Subcutaneous preadipocyte (primary cell): ENCODE results near the gene ATP6V1A. TPM values are rescaled to one million over a fixed set of nuclear protein-coding genes. Genes with fewer than 3 reads are reported as not detected.

ENCODE experiments used
- total RNA-seq: library from RNA; depleted of rRNA; stranded (reverse); fragments of >200 nt; gene quantifications from 2 replicates; pipeline ENCODE4 v1.2.3, GENCODE V29; 2012

Gene ATP6V1A
- 54.7 and 61.8 TPM in 2 replicates for total RNA-seq

GRCh38 chr3:113746548-113747282 is at the start of gene ATP6V1A:
Gene ATP6V1A (plus strand): TSS chr3:113747035. CDS start chr3:113778754, 31,719 bp downstream.

GRCh38 chr3:113745756-113746547 is 883 bp upstream of the ATP6V1A start, which contains the start of gene NAA50:
Gene NAA50 (minus strand): TSS chr3:113746249. CDS start chr3:113745949, 300 bp downstream.

GRCh38 chr3:113838631-113839209 is 91.9 kb downstream of the ATP6V1A start, which contains the start of gene GRAMD1C:
Gene GRAMD1C (plus strand): TSS chr3:113838788. CDS start chr3:113838910, 122 bp downstream.

Other genes starting within 250 kb of the ATP6V1A start
- 11.9 and 12.1 TPM in 2 replicates for gene SPICE1, start 231.9 kb upstream of the ATP6V1A start, total RNA-seq
- under 0.01 TPM in 1 of 2 replicates, not detected in the other for gene SIDT1, start 214.5 kb upstream of the ATP6V1A start, total RNA-seq
- 8.1 and 10.0 TPM in 2 replicates for gene USF3, start 50.4 kb upstream of the ATP6V1A start, total RNA-seq
- 110 and 198 TPM in 2 replicates for gene NAA50, start 786 bp upstream of the ATP6V1A start, total RNA-seq
- gene GRAMD1C, start 91.8 kb downstream of the ATP6V1A start, total RNA-seq: 0.73 and 1.8 TPM in 2 replicates
- gene ZDHHC23, start 201.0 kb downstream of the ATP6V1A start, total RNA-seq: under 0.01 and 0.39 TPM in 2 replicates